Testis (tissue), 2 donors: ENCODE measurements around the gene KATNB1.

Experiments
- POLR2A ChIP-seq: fragments of 450-650 bp; IDR thresholded peaks from one replicate; pipeline ENCODE4 v1.6.1; 2017; ENCODE audit warnings: antibody characterized with exemption, mild to moderate bottlenecking, moderate library complexity
- TF ChIP-seq, protein P1 (sequence below), 3 experiments: fragments of 450-650 bp in 2 of 3; fragments of 200-600 bp in 1 of 3; sonication (generic) in 1 of 3; IDR thresholded peaks; one replicate each; pipeline ENCODE4 v1.5.1; 2016 to 2019; ENCODE audit warnings: antibody characterized with exemption in 3 of 3, mild to moderate bottlenecking in 2 of 3, moderate library complexity in 1 of 3

DNA sequence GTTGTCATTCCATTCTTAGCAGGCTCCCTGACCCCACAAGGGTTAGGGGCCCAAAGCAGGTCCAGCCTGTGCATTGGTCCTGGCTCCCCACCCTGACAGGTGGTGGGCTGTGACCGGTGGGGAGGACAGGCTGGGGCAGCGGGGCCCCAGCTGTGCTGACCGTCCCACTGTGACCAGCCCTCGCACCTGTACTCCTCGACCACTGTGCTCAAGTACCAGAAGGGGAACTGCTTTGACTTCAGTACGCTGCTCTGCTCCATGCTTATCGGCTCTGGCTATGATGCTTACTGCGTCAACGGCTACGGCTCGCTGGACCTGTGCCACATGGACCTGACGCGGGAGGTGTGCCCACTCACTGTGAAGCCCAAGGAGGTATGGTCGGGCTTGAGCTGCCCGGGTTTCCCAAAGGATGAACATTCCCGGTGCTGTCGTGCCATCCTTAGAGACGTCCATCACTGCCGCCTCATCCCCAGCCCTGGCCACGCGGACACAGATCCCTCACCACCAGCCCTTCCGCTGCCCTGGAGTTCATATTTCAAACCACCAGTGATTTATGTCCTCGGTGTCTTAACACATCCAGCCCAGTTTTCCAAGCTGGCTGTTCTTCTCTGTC is 33.7 kb upstream of the KATNB1 start:
- TF ChIP-seq, protein P1, sequence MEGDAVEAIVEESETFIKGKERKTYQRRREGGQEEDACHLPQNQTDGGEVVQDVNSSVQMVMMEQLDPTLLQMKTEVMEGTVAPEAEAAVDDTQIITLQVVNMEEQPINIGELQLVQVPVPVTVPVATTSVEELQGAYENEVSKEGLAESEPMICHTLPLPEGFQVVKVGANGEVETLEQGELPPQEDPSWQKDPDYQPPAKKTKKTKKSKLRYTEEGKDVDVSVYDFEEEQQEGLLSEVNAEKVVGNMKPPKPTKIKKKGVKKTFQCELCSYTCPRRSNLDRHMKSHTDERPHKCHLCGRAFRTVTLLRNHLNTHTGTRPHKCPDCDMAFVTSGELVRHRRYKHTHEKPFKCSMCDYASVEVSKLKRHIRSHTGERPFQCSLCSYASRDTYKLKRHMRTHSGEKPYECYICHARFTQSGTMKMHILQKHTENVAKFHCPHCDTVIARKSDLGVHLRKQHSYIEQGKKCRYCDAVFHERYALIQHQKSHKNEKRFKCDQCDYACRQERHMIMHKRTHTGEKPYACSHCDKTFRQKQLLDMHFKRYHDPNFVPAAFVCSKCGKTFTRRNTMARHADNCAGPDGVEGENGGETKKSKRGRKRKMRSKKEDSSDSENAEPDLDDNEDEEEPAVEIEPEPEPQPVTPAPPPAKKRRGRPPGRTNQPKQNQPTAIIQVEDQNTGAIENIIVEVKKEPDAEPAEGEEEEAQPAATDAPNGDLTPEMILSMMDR (IDR thresholded peaks at IDR 0.05): no peak
- TF ChIP-seq POLR2A: no peak
